A673 (cell line): ENCODE data around the gene GRIK4. TPM values are rescaled to one million over a fixed set of nuclear protein-coding genes. Genes with fewer than 3 reads are reported as not detected.

Experiments
- BruUV-seq: library from RNA; stranded (reverse); fragments of 400-500 nt; replicated peaks from 2 replicates; lab custom pipeline; 2021; lab: Mats Ljungman, UMichigan
- CTCF ChIA-PET: fragments of 300-600 bp; sonication (Branson Sonifier 250); formaldehyde crosslinking; loops from one replicate; lab custom pipeline; 2022; ENCODE audit warnings: antibody characterized with exemption; lab: Charles Lee
- POLR2A ChIA-PET: fragments of 300-600 bp; sonication (Branson Sonifier 250); formaldehyde crosslinking; loops from one replicate; lab custom pipeline; 2022; ENCODE audit warnings: antibody characterized with exemption; ENCODE audit not compliant: low non-redundant PET; lab: Charles Lee
- DNase-seq: peaks from one replicate; pipeline ENCODE4 v3.0.0-alpha.2; 2015; ENCODE audit warnings: low spot score
- H3K27ac ChIP-seq: fragments of 200-600 bp; sonication (generic); 2 replicates; pipeline ENCODE4 v1.5.1; 2016; ENCODE audit warnings: mixed run types, low read depth, mild to moderate bottlenecking, mixed read lengths, antibody characterized with exemption, low read length; ENCODE audit not compliant: poor library complexity, severe bottlenecking
- H3K27me3 ChIP-seq: fragments of 200-600 bp; sonication (generic); replicated peaks from 2 replicates; pipeline ENCODE4 v1.6.1; 2017; ENCODE audit warnings: mixed run types, low read depth, mild to moderate bottlenecking, mixed read lengths, antibody characterized with exemption, low read length; ENCODE audit not compliant: insufficient read depth, poor library complexity
- H3K36me3 ChIP-seq: fragments of 200-600 bp; sonication (generic); 2 replicates; pipeline ENCODE4 v1.6.1; 2016; ENCODE audit warnings: mixed run types, mild to moderate bottlenecking, mixed read lengths, antibody characterized with exemption, low read length; ENCODE audit not compliant: insufficient read depth, poor library complexity, severe bottlenecking
- H3K4me1 ChIP-seq: fragments of 200-600 bp; sonication (generic); 2 replicates; pipeline ENCODE4 v1.6.1; 2017; ENCODE audit warnings: mixed run types, mild to moderate bottlenecking, mixed read lengths, antibody characterized with exemption, low read length; ENCODE audit not compliant: insufficient read depth, poor library complexity, severe bottlenecking
- H3K4me3 ChIP-seq: fragments of 200-600 bp; sonication (generic); 2 replicates; pipeline ENCODE4 v1.5.1; 2016; ENCODE audit warnings: low read depth, mixed run types, mild to moderate bottlenecking, mixed read lengths, low read length; ENCODE audit not compliant: poor library complexity, severe bottlenecking
- H3K9me3 ChIP-seq: fragments of 200-600 bp; sonication (generic); 2 replicates; pipeline ENCODE4 v1.6.1; 2016; ENCODE audit warnings: mixed run types, low read depth, mild to moderate bottlenecking, mixed read lengths, antibody characterized with exemption, low read length; ENCODE audit not compliant: poor library complexity, severe bottlenecking
- CTCF ChIP-seq: fragments of 300-800, 200-600 bp; sonication (generic); conservative IDR thresholded peaks from 2 replicates; pipeline ENCODE4 v1.5.1; 2017; ENCODE audit warnings: low read depth, mild to moderate bottlenecking, antibody characterized with exemption, low read length, moderate library complexity, mixed read lengths
- EZH2 ChIP-seq: fragments of 200-600 bp; sonication (generic); IDR thresholded peaks from 2 replicates; pipeline ENCODE4 v1.6.1; 2017; ENCODE audit warnings: borderline replicate concordance, low read depth, mild to moderate bottlenecking, mixed read lengths, antibody characterized with exemption, low read length; ENCODE audit not compliant: poor library complexity, severe bottlenecking
- intact Hi-C: fragments of 100-400 bp; cut with micrococcal nuclease; formaldehyde crosslinking; loops from one replicate; pipeline ENCODE4 v1.10.0; 2022; ENCODE audit not compliant: unreplicated experiment
- total RNA-seq: library from RNA; stranded (reverse); gene quantifications from 2 replicates; pipeline ENCODE4 v1.2.3, GENCODE V29; 2021

Gene GRIK4
- total RNA-seq, 1 experiment from 2014 or later = not detected

DNA sequence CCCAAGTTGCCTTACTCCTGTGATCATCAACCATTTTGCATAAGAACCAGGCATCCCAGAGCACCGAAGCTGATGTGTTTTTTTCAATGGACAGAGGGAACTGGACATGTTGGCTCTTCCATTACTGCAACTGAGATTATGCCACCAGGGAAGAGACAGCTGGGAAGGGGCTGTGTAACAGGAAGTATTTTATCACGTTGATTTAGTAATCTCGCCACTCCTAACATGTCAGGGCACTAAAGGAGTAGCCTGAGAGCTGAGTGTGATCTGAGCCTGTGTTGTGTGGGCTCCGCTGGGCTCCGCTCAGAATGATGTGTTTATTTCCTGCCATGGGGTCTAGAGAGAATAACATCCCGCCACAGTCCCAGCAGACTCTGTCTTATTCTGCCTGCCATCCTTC lies 165.4 kb downstream of the GRIK4 start:
- TF ChIP-seq CTCF = no peak

DNA sequence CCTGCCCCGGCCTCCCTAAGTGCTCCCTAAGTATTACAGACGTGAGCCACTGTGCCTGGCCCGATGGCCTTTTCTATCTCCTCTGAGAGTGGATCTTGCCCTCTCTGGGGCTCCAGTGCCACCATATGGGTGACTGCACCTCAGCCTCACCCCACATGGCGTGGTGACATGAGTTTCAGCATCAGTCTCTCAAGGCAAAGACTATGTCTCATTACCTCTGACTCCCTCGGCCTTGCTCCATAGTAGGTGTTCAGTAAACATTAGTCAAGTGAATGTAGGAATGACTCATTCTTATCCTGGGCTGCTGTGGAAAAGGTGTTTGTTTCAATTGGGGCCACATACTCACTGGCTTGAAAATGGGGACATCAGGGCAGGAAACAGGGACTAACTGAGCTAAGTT lies 168.8 kb downstream of the GRIK4 start:
- Histone ChIP-seq H3K9me3 (no peaks in the 10 kb centered on the region), H3K27me3 (peaks cover 40% of the 10 kb centered on the region), H3K27ac (no peak overlapping the region), H3K4me3 (no peak overlapping the region), H3K4me1 (no peaks in the 10 kb centered on the region), H3K36me3 (no peaks in the 10 kb centered on the region)
- ChIA-PET POLR2A (interaction anchor here (0.5 kb wide), 1 partner anchor 272 kb away, joined by 15 read pairs; no protein-coding TSS in a partner anchor), CTCF (no interaction called here)
- no peak for TF ChIP-seq CTCF
- TF ChIP-seq EZH2 = no peak
- intact Hi-C loops = no loop called here
- no TSS peak for BruUV-seq
- DNase-seq = no peak

More for the DNA sequence above, 165.4 kb downstream of the GRIK4 start:
- Histone ChIP-seq H3K36me3 (no peaks in the 10 kb centered on the region), H3K9me3 (no peaks in the 10 kb centered on the region), H3K4me3 (no peak overlapping the region), H3K27me3 (peaks cover 42% of the 10 kb centered on the region), H3K4me1 (no peaks in the 10 kb centered on the region), H3K27ac (no peak overlapping the region)
- DNase-seq = no peak
- ChIA-PET CTCF (no interaction called here), POLR2A (no interaction called here)
- no TSS peak for BruUV-seq
- intact Hi-C loops = no loop called here

- Histone ChIP-seq H3K27me3 (peaks cover 35% of the 10 kb centered on the region), H3K36me3 (no peaks in the 10 kb centered on the region), H3K4me1 (no peaks in the 10 kb centered on the region), H3K9me3 (no peaks in the 10 kb centered on the region), H3K27ac (no peak overlapping the region), H3K4me3 (no peak overlapping the region)
- intact Hi-C loops = no loop called here
- no peak for DNase-seq
- ChIA-PET POLR2A (no interaction called here), CTCF (no interaction called here)
- no TSS peak for BruUV-seq
- TF ChIP-seq CTCF (no peak), EZH2 (no peak)
Observed at GRCh38 chr11:120681434-120682331, 170.1 kb downstream of the GRIK4 start.
